Measurements from ENCODE around the gene IL4R. TPM values are rescaled to one million over a fixed set of nuclear protein-coding genes. Genes with fewer than 3 reads are reported as not detected.
A peak's percentile ranks its signal among the peaks of the same experiment; 100 is the strongest.

Gene IL4R
- total and polyA plus RNA-seq, 5 experiments from 2014 or later: 18.8 to 120 (median 49.4) TPM

- H3K36me3 Mint-ChIP-seq: peaks cover 18 to 67% (median 44%) of the 10 kb centered on the region in 3 donors
- peaks cover 26 to 75% (median 64%) of the 10 kb centered on the region in 4 donors for H3K4me1 Mint-ChIP-seq
- no peak for DNase-seq
- H3K27me3 Mint-ChIP-seq: no peaks in the 10 kb centered on the region
- POLR2A ChIA-PET: no interaction called here
- peak overlapping the region in 4 of 10 donors; percentile 14 to 95 (median 50) for H3K27ac Mint-ChIP-seq
- peak overlapping the region in 5 of 10 donors; percentile 3 to 24 (median 10) for H3K4me3 Mint-ChIP-seq
- peaks cover 0 to 14% (median 3%) of the 10 kb centered on the region in 9 donors for H3K9me3 Mint-ChIP-seq
- no peak for ATAC-seq
These were observed 100.2 kb downstream of the IL4R start for GRCh38 chr16:27413956-27414355.

Other genes with a start within 250 kb of the IL4R start
- gene C16orf82, start 247.0 kb upstream of the IL4R start, total RNA-seq: not detected
- gene C16orf82, start 247.0 kb upstream of the IL4R start, polyA plus RNA-seq: not detected
- 10 to 100 TPM; 27.7 to 35.0 TPM for gene KDM8, start 110.4 kb upstream of the IL4R start, total RNA-seq
- 1 to 10 TPM; 3.8 to 6.2 (median 5.6) TPM for gene KDM8, start 110.4 kb upstream of the IL4R start, polyA plus RNA-seq
- gene NSMCE1, start 45.2 kb upstream of the IL4R start, total RNA-seq: 10 to 100 TPM; 81.8 to 85.0 TPM
- 100 to 1,000 TPM; 177 to 209 (median 185) TPM for gene NSMCE1, start 45.2 kb upstream of the IL4R start, polyA plus RNA-seq
- gene IL21R, start 88.2 kb downstream of the IL4R start, total RNA-seq: 10 to 100 TPM; 29.3 to 29.4 TPM
- 10 to 100 TPM; 26.5 to 47.1 (median 33.9) TPM for gene IL21R, start 88.2 kb downstream of the IL4R start, polyA plus RNA-seq
- gene GTF3C1, start 235.9 kb downstream of the IL4R start, total RNA-seq: 10 to 100 TPM; 56.4 to 56.6 TPM
- gene GTF3C1, start 235.9 kb downstream of the IL4R start, polyA plus RNA-seq: 10 to 100 TPM; 25.8 to 36.1 (median 26.9) TPM
- 10 to 100 TPM; 17.0 to 23.4 TPM for gene KATNIP, start 236.2 kb downstream of the IL4R start, total RNA-seq
- gene KATNIP, start 236.2 kb downstream of the IL4R start, polyA plus RNA-seq: 1 to 10 TPM; 1.3 to 3.4 (median 1.9) TPM